Left forelimb (tissue), 1 donor: ENCODE measurements around the gene TRIM49D2.
"Not testable (repeated sequence)": the region's sequence is repeated elsewhere in the genome, so short reads cannot be mapped to it uniquely, and the experiment has no call there.

Experiments used
- DNase-seq: peaks from one replicate; pipeline ENCODE4 v3.0.0-alpha.2; 2018; ENCODE audit warnings: low spot score

TRIM49D2 gene

GRCh38 chr11:89923764-89924163 lies at the start of gene TRIM49D2:
Gene TRIM49D2 (plus strand): TSS chr11:89924064. CDS start chr11:89926762, 2,698 bp downstream.
- DNase-seq: not testable (repeated sequence)

- peak; percentile 11 for DNase-seq
Measured at GRCh38 chr11:89877511-89877910, 46.4 kb upstream of the TRIM49D2 start.

GRCh38 chr11:89893245-89893644 lies 30.6 kb upstream of the TRIM49D2 start:
- not testable (repeated sequence) for DNase-seq

- not testable (repeated sequence) for DNase-seq
Measured at GRCh38 chr11:89900809-89901208, 23.1 kb upstream of the TRIM49D2 start.

- no peak for DNase-seq
Measured at GRCh38 chr11:89922195-89922660, 1.6 kb upstream of the TRIM49D2 start, which contains the start of gene TRIM49D1. Gene TRIM49D1 (minus strand): TSS chr11:89922245. CDS start chr11:89917710, 4,535 bp downstream.

GRCh38 chr11:89960833-89961232 lies 37.0 kb downstream of the TRIM49D2 start:
- DNase-seq: not testable (repeated sequence)

- DNase-seq: not testable (repeated sequence)
Measured at GRCh38 chr11:89965737-89966136, 41.9 kb downstream of the TRIM49D2 start, which contains the start of gene TRIM64. Gene TRIM64 (plus strand): TSS chr11:89966037. CDS start chr11:89968504, 2,467 bp downstream.
